Tibial artery (tissue), 4 donors: Measurements from ENCODE around the gene ERO1B.

Source experiments
- DNase-seq, 2 donors: peaks; one replicate each; pipeline ENCODE4 v3.0.0-alpha.2; 2019
- H3K27ac ChIP-seq, 2 donors: fragments of 200-600 bp; sonication (generic) in 1 of 2; 1 replicate in 1 of 2; 2 replicates in 1 of 2; pipeline ENCODE4 v1.5.1; 2018 to 2019; ENCODE audit warnings: mild to moderate bottlenecking in 1 of 2
- H3K27me3 ChIP-seq, 2 donors: fragments of 200-600 bp; sonication (generic) in 1 of 2; one replicate each; pipeline versions ENCODE4 v1.5.1 to v1.6.0; 2016 to 2019
- H3K36me3 ChIP-seq, 3 donors: fragments of 200-600 bp; sonication (generic) in 2 of 3; one replicate each; pipeline ENCODE4 v1.5.1; 2016 to 2019; ENCODE audit warnings: mild to moderate bottlenecking in 2 of 3
- H3K4me1 ChIP-seq, 4 donors: fragments of 200-600 bp; sonication (generic) in 2 of 4; 1 replicate in 3 of 4; 2 replicates in 1 of 4; pipeline ENCODE4 v1.5.1; 2016 to 2019
- H3K4me3 ChIP-seq, 2 donors: fragments of 200-600 bp; sonication (generic) in 1 of 2; 1 replicate in 1 of 2; 2 replicates in 1 of 2; pipeline ENCODE4 v1.5.1; 2018 to 2019; ENCODE audit warnings: mild to moderate bottlenecking in 2 of 2
- H3K9me3 ChIP-seq, 3 donors: fragments of 200-600 bp; sonication (generic) in 1 of 3; one replicate each; pipeline ENCODE4 v1.5.1; 2016 to 2019
- intact Hi-C: fragments of 100-400 bp; cut with DNase I; formaldehyde crosslinking; loops from one replicate; pipeline ENCODE4 v1.15.0; 2023; ENCODE audit warnings: low total_unique reads
- TF ChIP-seq, protein P1 (sequence below), 2 experiments: fragments of 200-600 bp in 1 of 2; fragments of 450-650 bp in 1 of 2; IDR thresholded peaks; one replicate each; pipeline ENCODE4 v1.5.1; 2017 to 2019; ENCODE audit warnings: antibody characterized with exemption in 2 of 2, mild to moderate bottlenecking in 1 of 2, moderate library complexity in 1 of 2

The ERO1B gene

GRCh38 chr1:236287757-236288619 is 6.2 kb upstream of the ERO1B start:
- H3K27me3 ChIP-seq, result peaks cover 0 to 20% of the 10 kb centered on the region in 2 donors
- no peaks in the 10 kb centered on the region for H3K36me3 ChIP-seq
- H3K9me3 ChIP-seq, result no peaks in the 10 kb centered on the region
- DNase-seq, result no peak
- intact Hi-C loops, result no loop called here
- no peak overlapping the region for H3K27ac ChIP-seq
- TF ChIP-seq, protein P1, sequence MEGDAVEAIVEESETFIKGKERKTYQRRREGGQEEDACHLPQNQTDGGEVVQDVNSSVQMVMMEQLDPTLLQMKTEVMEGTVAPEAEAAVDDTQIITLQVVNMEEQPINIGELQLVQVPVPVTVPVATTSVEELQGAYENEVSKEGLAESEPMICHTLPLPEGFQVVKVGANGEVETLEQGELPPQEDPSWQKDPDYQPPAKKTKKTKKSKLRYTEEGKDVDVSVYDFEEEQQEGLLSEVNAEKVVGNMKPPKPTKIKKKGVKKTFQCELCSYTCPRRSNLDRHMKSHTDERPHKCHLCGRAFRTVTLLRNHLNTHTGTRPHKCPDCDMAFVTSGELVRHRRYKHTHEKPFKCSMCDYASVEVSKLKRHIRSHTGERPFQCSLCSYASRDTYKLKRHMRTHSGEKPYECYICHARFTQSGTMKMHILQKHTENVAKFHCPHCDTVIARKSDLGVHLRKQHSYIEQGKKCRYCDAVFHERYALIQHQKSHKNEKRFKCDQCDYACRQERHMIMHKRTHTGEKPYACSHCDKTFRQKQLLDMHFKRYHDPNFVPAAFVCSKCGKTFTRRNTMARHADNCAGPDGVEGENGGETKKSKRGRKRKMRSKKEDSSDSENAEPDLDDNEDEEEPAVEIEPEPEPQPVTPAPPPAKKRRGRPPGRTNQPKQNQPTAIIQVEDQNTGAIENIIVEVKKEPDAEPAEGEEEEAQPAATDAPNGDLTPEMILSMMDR (IDR thresholded peaks at IDR 0.05), result no peak
- H3K4me1 ChIP-seq, result no peaks in the 10 kb centered on the region
- no peak overlapping the region for H3K4me3 ChIP-seq

- DNase-seq, result no peak
- Histone ChIP-seq H3K4me1 (peaks cover 0 to 5% (median 0%) of the 10 kb centered on the region in 4 donors), H3K27ac (no peak overlapping the region), H3K9me3 (no peaks in the 10 kb centered on the region), H3K4me3 (no peak overlapping the region), H3K27me3 (peaks cover 0 to 20% of the 10 kb centered on the region in 2 donors), H3K36me3 (no peaks in the 10 kb centered on the region)
- TF ChIP-seq, protein P1 (IDR thresholded peaks at IDR 0.05), result no peak
- intact Hi-C loops, result no loop called here
Measured at GRCh38 chr1:236287356-236287755, 5.6 kb upstream of the ERO1B start.

DNA sequence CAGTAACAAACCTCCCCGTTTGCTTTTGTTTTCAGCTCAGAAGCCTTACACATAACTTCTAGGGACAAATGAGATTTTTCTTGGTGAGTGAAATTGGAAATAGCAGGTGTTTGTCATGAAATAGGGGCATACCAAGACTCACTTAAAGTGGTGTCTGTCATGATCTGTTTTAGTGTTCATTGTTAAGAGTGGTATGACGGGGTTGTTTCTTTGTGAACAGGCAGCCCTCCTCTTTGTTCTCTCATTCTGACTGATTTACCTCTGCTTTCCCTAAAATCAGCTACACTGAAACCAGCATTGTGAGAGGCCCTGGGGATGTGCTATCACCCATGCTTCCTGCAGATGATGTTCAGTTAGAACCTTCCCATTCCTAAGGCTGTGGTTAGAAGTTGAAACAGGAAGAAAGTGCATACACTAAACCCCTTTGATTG is 2.5 kb upstream of the ERO1B start:
- Histone ChIP-seq H3K27me3 (peaks cover 0 to 20% of the 10 kb centered on the region in 2 donors), H3K4me3 (no peak overlapping the region), H3K36me3 (no peaks in the 10 kb centered on the region), H3K4me1 (peaks cover 0 to 12% (median 7%) of the 10 kb centered on the region in 4 donors), H3K27ac (no peak overlapping the region), H3K9me3 (no peaks in the 10 kb centered on the region)
- TF ChIP-seq, protein P1 (IDR thresholded peaks at IDR 0.05), result no peak
- intact Hi-C loops, result loop anchor here (5.0 kb wide), 1 partner anchor 238 kb away; the partner anchor contains the start of gene LGALS8
- DNase-seq, result no peak

GRCh38 chr1:236282719-236283118 is 961 bp upstream of the ERO1B start:
- intact Hi-C loops, result loop anchor here (5.0 kb wide), 1 partner anchor 240 kb away; the partner anchor contains the start of gene LGALS8
- H3K27me3 ChIP-seq, result peaks cover 0 to 12% of the 10 kb centered on the region in 2 donors
- peak overlapping the region; percentile 92 to 98 for H3K4me3 ChIP-seq
- DNase-seq, result no peak
- no peak overlapping the region for H3K27ac ChIP-seq
- no peaks in the 10 kb centered on the region for H3K36me3 ChIP-seq
- H3K4me1 ChIP-seq, result peaks cover 0 to 12% (median 7%) of the 10 kb centered on the region in 4 donors
- H3K9me3 ChIP-seq, result no peaks in the 10 kb centered on the region
- TF ChIP-seq, protein P1 (IDR thresholded peaks at IDR 0.05), result no peak

DNA sequence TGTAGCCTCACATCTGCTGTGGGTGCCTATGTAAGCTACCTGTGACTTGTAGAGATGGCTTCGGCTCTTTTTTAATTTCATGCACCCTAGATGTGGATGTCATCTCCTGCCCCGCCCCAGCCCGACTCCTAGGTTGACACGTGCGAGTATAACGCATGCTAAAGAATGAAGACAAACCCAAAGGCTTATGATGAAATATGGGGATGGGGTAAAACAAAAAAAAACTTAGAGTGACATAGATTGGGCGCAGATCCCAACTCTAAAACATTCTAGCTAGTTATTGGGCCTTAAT is 613 bp upstream of the ERO1B start:
- peak in 1 of 2 donors; percentile 25 for DNase-seq
- intact Hi-C loops, result loop anchor here (5.0 kb wide), 1 partner anchor 240 kb away; the partner anchor contains the start of gene LGALS8
- Histone ChIP-seq H3K27ac (peak overlapping the region; percentile 81 to 89), H3K27me3 (peaks cover 0 to 11% of the 10 kb centered on the region in 2 donors), H3K4me1 (peaks cover 0 to 12% (median 7%) of the 10 kb centered on the region in 4 donors), H3K4me3 (peak overlapping the region; percentile 92 to 98), H3K36me3 (no peaks in the 10 kb centered on the region), H3K9me3 (no peaks in the 10 kb centered on the region)
- TF ChIP-seq, protein P1 (IDR thresholded peaks at IDR 0.05), result no peak
